ENCODE data around the gene NEU4. TPM values are rescaled to one million over a fixed set of nuclear protein-coding genes. Genes with fewer than 3 reads are reported as not detected.

Gene NEU4
- total RNA-seq, 1 experiment from 2014 or later: 2.2 TPM

DNA sequence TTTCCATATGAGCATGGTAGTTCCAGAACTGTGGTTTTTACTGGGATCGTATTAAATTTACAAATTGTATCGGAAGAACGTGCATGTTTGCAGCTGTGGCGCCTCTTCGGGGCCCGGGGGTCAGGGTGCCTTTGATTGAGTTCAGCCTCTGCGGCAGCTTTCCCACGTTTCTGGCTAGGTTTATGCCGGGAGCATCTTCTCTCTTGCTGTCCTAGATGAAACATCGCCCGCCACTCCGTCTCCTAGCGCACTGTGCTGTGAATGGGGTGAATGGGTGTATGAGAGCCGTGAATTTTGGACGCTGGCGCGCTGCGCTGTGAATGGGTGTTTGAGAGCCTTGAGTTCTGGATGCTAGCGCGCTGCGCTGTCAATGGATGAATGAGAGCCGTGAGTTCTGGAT lies 37.4 kb downstream of the NEU4 start (continued):
- TF ChIP-seq ZNF138 (CRISPR knock-in tag; conservative IDR thresholded peaks at IDR 0.05): no peak
- TF ChIP-seq, protein P1, sequence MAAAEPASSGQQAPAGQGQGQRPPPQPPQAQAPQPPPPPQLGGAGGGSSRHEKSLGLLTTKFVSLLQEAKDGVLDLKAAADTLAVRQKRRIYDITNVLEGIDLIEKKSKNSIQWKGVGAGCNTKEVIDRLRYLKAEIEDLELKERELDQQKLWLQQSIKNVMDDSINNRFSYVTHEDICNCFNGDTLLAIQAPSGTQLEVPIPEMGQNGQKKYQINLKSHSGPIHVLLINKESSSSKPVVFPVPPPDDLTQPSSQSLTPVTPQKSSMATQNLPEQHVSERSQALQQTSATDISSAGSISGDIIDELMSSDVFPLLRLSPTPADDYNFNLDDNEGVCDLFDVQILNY (CRISPR knock-in tag; IDR thresholded peaks at IDR 0.05): no peak
- TF ChIP-seq, protein P2, sequence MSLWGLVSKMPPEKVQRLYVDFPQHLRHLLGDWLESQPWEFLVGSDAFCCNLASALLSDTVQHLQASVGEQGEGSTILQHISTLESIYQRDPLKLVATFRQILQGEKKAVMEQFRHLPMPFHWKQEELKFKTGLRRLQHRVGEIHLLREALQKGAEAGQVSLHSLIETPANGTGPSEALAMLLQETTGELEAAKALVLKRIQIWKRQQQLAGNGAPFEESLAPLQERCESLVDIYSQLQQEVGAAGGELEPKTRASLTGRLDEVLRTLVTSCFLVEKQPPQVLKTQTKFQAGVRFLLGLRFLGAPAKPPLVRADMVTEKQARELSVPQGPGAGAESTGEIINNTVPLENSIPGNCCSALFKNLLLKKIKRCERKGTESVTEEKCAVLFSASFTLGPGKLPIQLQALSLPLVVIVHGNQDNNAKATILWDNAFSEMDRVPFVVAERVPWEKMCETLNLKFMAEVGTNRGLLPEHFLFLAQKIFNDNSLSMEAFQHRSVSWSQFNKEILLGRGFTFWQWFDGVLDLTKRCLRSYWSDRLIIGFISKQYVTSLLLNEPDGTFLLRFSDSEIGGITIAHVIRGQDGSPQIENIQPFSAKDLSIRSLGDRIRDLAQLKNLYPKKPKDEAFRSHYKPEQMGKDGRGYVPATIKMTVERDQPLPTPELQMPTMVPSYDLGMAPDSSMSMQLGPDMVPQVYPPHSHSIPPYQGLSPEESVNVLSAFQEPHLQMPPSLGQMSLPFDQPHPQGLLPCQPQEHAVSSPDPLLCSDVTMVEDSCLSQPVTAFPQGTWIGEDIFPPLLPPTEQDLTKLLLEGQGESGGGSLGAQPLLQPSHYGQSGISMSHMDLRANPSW (CRISPR knock-in tag; conservative IDR thresholded peaks at IDR 0.05; ENCODE audit: low read depth): no peak
- no peak for TF ChIP-seq EMX1 (CRISPR knock-in tag; IDR thresholded peaks at IDR 0.05)
- TF ChIP-seq, protein P3, sequence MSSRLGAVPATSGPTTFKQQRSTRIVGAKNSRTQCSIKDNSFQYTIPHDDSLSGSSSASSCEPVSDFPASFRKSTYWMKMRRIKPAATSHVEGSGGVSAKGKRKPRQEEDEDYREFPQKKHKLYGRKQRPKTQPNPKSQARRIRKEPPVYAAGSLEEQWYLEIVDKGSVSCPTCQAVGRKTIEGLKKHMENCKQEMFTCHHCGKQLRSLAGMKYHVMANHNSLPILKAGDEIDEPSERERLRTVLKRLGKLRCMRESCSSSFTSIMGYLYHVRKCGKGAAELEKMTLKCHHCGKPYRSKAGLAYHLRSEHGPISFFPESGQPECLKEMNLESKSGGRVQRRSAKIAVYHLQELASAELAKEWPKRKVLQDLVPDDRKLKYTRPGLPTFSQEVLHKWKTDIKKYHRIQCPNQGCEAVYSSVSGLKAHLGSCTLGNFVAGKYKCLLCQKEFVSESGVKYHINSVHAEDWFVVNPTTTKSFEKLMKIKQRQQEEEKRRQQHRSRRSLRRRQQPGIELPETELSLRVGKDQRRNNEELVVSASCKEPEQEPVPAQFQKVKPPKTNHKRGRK (CRISPR knock-in tag; IDR thresholded peaks at IDR 0.05; ENCODE audit: borderline replicate concordance): no peak
- TF ChIP-seq ZBTB21 (CRISPR knock-in tag; IDR thresholded peaks at IDR 0.05; ENCODE audit: borderline replicate concordance): no peak
- TF ChIP-seq, protein P4, sequence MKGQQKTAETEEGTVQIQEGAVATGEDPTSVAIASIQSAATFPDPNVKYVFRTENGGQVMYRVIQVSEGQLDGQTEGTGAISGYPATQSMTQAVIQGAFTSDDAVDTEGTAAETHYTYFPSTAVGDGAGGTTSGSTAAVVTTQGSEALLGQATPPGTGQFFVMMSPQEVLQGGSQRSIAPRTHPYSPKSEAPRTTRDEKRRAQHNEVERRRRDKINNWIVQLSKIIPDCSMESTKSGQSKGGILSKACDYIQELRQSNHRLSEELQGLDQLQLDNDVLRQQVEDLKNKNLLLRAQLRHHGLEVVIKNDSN (CRISPR knock-in tag; IDR thresholded peaks at IDR 0.05): no peak
- no peak for TF ChIP-seq ZNF121 (CRISPR knock-in tag; IDR thresholded peaks at IDR 0.05)
- TF ChIP-seq, protein P5, sequence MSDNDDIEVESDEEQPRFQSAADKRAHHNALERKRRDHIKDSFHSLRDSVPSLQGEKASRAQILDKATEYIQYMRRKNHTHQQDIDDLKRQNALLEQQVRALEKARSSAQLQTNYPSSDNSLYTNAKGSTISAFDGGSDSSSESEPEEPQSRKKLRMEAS (CRISPR knock-in tag; IDR thresholded peaks at IDR 0.05): no peak
- TF ChIP-seq, protein P6, sequence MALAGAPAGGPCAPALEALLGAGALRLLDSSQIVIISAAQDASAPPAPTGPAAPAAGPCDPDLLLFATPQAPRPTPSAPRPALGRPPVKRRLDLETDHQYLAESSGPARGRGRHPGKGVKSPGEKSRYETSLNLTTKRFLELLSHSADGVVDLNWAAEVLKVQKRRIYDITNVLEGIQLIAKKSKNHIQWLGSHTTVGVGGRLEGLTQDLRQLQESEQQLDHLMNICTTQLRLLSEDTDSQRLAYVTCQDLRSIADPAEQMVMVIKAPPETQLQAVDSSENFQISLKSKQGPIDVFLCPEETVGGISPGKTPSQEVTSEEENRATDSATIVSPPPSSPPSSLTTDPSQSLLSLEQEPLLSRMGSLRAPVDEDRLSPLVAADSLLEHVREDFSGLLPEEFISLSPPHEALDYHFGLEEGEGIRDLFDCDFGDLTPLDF (CRISPR knock-in tag; IDR thresholded peaks at IDR 0.05): no peak
- no peak for TF ChIP-seq SOX15 (CRISPR knock-in tag; IDR thresholded peaks at IDR 0.05)

DNA sequence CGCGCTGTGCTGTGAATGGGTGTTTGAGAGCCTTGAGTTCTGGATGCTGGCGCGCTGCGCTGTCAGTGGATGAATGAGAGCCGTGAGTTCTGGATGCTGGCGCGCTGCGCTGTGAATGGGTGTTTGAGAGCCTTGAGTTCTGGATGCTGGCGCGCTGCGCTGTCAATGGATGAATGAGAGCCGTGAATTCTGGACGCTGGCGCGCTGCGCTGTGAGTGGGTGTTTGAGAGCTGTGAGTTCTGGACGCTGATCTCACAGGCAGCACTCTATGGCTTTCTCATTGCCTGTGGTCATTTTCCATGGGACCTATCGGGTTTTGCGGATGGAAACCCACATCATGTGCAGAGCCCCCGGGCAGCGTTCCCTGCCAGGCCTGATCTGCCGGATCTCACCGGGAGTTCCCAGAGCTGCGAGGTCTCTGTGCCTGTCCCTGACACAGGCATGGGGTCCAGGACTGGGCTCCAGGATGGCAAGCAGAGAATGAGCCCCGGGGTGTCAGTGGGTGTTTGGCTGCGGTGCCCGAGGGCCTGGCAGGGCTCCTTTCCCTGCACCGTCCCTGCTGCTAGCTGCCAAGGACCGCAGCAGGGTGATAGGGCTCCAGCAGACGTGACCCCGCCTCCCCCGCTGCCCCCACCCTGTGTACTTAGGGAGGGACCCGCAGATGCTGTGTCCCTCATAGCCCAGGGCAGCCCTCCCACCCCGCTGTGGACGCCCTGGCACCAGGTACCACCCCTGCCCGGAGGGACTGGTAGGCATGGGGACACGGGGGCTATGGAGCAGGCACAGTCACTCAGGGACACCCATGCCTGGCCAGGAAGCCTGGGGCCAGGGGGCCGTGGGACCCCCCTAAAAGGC lies 40.0 kb downstream of the NEU4 start:
- no peak overlapping the region for H3K4me3 Mint-ChIP-seq
- DNase-seq (ENCODE audit: low spot score) (no peak), ATAC-seq (no peak)
- H3K9me3 Mint-ChIP-seq: no peaks in the 10 kb centered on the region
- H3K27me3 Mint-ChIP-seq (ENCODE audit: low read depth): peaks cover 24% of the 10 kb centered on the region
- H3K4me1 Mint-ChIP-seq: no peaks in the 10 kb centered on the region
- POLR2A ChIA-PET: no interaction called here
- H3K36me3 Mint-ChIP-seq: no peaks in the 10 kb centered on the region
- no peak overlapping the region for H3K27ac Mint-ChIP-seq
- CTCF ChIA-PET: no interaction called here
- TF ChIP-seq ZNF416 (CRISPR knock-in tag; IDR thresholded peaks at IDR 0.05): no peak
- TF ChIP-seq, protein P7, sequence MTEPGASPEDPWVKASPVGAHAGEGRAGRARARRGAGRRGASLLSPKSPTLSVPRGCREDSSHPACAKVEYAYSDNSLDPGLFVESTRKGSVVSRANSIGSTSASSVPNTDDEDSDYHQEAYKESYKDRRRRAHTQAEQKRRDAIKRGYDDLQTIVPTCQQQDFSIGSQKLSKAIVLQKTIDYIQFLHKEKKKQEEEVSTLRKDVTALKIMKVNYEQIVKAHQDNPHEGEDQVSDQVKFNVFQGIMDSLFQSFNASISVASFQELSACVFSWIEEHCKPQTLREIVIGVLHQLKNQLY (CRISPR knock-in tag; IDR thresholded peaks at IDR 0.05): no peak
- no peak for TF ChIP-seq SP1 (CRISPR knock-in tag; conservative IDR thresholded peaks at IDR 0.05)
- TF ChIP-seq KAT7 (CRISPR knock-in tag; IDR thresholded peaks at IDR 0.05; ENCODE audit: borderline replicate concordance): no peak
- TF ChIP-seq, protein P8, sequence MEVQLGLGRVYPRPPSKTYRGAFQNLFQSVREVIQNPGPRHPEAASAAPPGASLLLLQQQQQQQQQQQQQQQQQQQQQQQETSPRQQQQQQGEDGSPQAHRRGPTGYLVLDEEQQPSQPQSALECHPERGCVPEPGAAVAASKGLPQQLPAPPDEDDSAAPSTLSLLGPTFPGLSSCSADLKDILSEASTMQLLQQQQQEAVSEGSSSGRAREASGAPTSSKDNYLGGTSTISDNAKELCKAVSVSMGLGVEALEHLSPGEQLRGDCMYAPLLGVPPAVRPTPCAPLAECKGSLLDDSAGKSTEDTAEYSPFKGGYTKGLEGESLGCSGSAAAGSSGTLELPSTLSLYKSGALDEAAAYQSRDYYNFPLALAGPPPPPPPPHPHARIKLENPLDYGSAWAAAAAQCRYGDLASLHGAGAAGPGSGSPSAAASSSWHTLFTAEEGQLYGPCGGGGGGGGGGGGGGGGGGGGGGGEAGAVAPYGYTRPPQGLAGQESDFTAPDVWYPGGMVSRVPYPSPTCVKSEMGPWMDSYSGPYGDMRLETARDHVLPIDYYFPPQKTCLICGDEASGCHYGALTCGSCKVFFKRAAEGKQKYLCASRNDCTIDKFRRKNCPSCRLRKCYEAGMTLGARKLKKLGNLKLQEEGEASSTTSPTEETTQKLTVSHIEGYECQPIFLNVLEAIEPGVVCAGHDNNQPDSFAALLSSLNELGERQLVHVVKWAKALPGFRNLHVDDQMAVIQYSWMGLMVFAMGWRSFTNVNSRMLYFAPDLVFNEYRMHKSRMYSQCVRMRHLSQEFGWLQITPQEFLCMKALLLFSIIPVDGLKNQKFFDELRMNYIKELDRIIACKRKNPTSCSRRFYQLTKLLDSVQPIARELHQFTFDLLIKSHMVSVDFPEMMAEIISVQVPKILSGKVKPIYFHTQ (CRISPR knock-in tag; IDR thresholded peaks at IDR 0.05): no peak
- no peak for TF ChIP-seq ZNF121 (CRISPR knock-in tag; IDR thresholded peaks at IDR 0.05)
- TF ChIP-seq SMAD4 (CRISPR knock-in tag; IDR thresholded peaks at IDR 0.05): no peak
- TF ChIP-seq, protein P9, sequence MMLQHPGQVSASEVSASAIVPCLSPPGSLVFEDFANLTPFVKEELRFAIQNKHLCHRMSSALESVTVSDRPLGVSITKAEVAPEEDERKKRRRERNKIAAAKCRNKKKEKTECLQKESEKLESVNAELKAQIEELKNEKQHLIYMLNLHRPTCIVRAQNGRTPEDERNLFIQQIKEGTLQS (CRISPR knock-in tag; conservative IDR thresholded peaks at IDR 0.05): no peak
- TF ChIP-seq, protein P10, sequence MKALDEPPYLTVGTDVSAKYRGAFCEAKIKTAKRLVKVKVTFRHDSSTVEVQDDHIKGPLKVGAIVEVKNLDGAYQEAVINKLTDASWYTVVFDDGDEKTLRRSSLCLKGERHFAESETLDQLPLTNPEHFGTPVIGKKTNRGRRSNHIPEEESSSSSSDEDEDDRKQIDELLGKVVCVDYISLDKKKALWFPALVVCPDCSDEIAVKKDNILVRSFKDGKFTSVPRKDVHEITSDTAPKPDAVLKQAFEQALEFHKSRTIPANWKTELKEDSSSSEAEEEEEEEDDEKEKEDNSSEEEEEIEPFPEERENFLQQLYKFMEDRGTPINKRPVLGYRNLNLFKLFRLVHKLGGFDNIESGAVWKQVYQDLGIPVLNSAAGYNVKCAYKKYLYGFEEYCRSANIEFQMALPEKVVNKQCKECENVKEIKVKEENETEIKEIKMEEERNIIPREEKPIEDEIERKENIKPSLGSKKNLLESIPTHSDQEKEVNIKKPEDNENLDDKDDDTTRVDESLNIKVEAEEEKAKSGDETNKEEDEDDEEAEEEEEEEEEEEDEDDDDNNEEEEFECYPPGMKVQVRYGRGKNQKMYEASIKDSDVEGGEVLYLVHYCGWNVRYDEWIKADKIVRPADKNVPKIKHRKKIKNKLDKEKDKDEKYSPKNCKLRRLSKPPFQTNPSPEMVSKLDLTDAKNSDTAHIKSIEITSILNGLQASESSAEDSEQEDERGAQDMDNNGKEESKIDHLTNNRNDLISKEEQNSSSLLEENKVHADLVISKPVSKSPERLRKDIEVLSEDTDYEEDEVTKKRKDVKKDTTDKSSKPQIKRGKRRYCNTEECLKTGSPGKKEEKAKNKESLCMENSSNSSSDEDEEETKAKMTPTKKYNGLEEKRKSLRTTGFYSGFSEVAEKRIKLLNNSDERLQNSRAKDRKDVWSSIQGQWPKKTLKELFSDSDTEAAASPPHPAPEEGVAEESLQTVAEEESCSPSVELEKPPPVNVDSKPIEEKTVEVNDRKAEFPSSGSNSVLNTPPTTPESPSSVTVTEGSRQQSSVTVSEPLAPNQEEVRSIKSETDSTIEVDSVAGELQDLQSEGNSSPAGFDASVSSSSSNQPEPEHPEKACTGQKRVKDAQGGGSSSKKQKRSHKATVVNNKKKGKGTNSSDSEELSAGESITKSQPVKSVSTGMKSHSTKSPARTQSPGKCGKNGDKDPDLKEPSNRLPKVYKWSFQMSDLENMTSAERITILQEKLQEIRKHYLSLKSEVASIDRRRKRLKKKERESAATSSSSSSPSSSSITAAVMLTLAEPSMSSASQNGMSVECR (CRISPR knock-in tag; IDR thresholded peaks at IDR 0.05; ENCODE audit: borderline replicate concordance): no peak
